Measurements from ENCODE around the gene PKD1L1.

DNA sequence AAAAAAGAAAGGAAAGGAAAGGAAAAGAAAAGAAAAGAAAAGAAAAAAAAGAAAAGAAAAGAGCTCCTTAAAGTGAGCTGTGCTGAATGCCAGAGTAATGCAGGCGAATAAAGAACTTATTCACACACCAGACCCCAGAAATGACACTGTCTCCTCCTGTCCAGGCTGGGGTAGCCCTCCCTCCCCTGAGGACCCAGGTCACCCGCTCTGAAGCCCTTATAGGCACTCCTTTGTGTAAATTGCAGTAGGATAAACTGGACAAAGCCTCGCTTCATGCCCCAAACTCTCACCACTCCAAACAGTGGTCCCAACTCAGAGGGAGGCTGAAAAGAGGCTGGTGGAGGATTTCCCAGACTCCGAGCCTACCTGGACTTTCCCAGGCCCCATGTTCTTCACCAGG, 46.3 kb downstream of the PKD1L1 start:
- TF ChIP-seq POLR2A (IDR thresholded peaks at IDR 0.05) (no peak), CTCF (IDR thresholded peaks at IDR 0.05) (no peak)

Measured in adrenal gland (tissue), 5 donors.